GM23338 (cell line): ENCODE data around the gene TENM3. TPM values are rescaled to one million over a fixed set of nuclear protein-coding genes. Genes with fewer than 3 reads are reported as not detected.

Source experiments
- ATAC-seq: fragments of 200-7000 bp; cut with Tn5 transposase; 3 replicates; pipeline ENCODE4 v1.9.1; 2020
- DNase-seq: peaks from one replicate; pipeline ENCODE4 v3.0.0-alpha.2; 2015; ENCODE audit warnings: low spot score
- H2AFZ ChIP-seq: fragments of 200-600 bp; sonication (generic); 2 replicates; pipeline ENCODE4 v1.8.0; 2016; ENCODE audit warnings: antibody characterized with exemption, mild to moderate bottlenecking, moderate library complexity
- H3F3A ChIP-seq: fragments of 200-600 bp; sonication (generic); replicated peaks from 2 replicates; pipeline ENCODE4 v1.8.0; 2017; ENCODE audit warnings: antibody characterized with exemption, mixed run types, low read depth
- H3K27ac ChIP-seq: fragments of 200-600 bp; sonication (generic); 2 replicates; pipeline ENCODE4 v1.6.1; 2016; ENCODE audit warnings: low read depth
- H3K27me3 ChIP-seq: fragments of 200-600 bp; sonication (generic); 2 replicates; pipeline ENCODE4 v1.8.0; 2016; ENCODE audit warnings: mild to moderate bottlenecking, mixed run types, moderate library complexity; ENCODE audit not compliant: insufficient read depth
- H3K36me3 ChIP-seq: fragments of 200-600 bp; sonication (generic); 2 replicates; pipeline ENCODE4 v1.8.0; 2016; ENCODE audit warnings: mild to moderate bottlenecking; ENCODE audit not compliant: insufficient read depth
- H3K4me1 ChIP-seq: fragments of 200-600 bp; sonication (generic); 2 replicates; pipeline ENCODE4 v1.8.0; 2016; ENCODE audit warnings: mild to moderate bottlenecking, moderate library complexity; ENCODE audit not compliant: insufficient read depth
- H3K4me2 ChIP-seq: fragments of 200-600 bp; sonication (generic); 2 replicates; pipeline ENCODE4 v1.7.1; 2017; ENCODE audit warnings: mixed run types
- H3K4me3 ChIP-seq: fragments of 200-600 bp; sonication (generic); 2 replicates; pipeline ENCODE4 v1.6.1; 2016; ENCODE audit warnings: mixed run types
- H3K79me2 ChIP-seq: fragments of 200-600 bp; sonication (generic); replicated peaks from 2 replicates; pipeline ENCODE4 v1.8.0; 2017; ENCODE audit warnings: mild to moderate bottlenecking; ENCODE audit not compliant: insufficient read depth
- H3K9me2 ChIP-seq: fragments of 200-600 bp; sonication (generic); 2 replicates; pipeline ENCODE4 v1.8.0; 2017; ENCODE audit not compliant: insufficient read depth
- H4K20me1 ChIP-seq: fragments of 200-600 bp; sonication (generic); replicated peaks from 2 replicates; pipeline ENCODE4 v1.8.0; 2017; ENCODE audit warnings: mild to moderate bottlenecking; ENCODE audit not compliant: insufficient read depth
- H3K27ac Mint-ChIP-seq: 2 replicates; pipeline ENCODE4 v1.8.0; 2020; ENCODE audit warnings: inconsistent platforms, mild to moderate bottlenecking, moderate library complexity, mixed read lengths
- H3K27me3 Mint-ChIP-seq: 3 replicates; pipeline ENCODE4 v1.8.0; 2022; ENCODE audit warnings: low read depth, mild to moderate bottlenecking, moderate library complexity, mixed read lengths, inconsistent platforms; ENCODE audit not compliant: insufficient read depth, poor library complexity
- H3K36me3 Mint-ChIP-seq: 3 replicates; pipeline ENCODE4 v1.8.0; 2021; ENCODE audit warnings: low read depth, mild to moderate bottlenecking, inconsistent platforms, moderate library complexity, mixed read lengths
- H3K4me1 Mint-ChIP-seq: 3 replicates; pipeline ENCODE4 v1.8.0; 2020; ENCODE audit warnings: mild to moderate bottlenecking, inconsistent platforms, mixed read lengths
- H3K4me3 Mint-ChIP-seq: 3 replicates; pipeline ENCODE4 v1.8.0; 2021; ENCODE audit warnings: moderate library complexity, mild to moderate bottlenecking, inconsistent platforms, mixed read lengths
- H3K9me3 Mint-ChIP-seq: 3 replicates; pipeline ENCODE4 v1.8.0; 2020; ENCODE audit warnings: moderate library complexity, mild to moderate bottlenecking, inconsistent platforms, mixed read lengths
- CREB1 ChIP-seq: fragments of 250-450 bp; sonication (Bioruptor Pico); IDR thresholded peaks from 2 replicates; pipeline ENCODE4 v1.5.0; 2020; ENCODE audit warnings: low read depth, mild to moderate bottlenecking, moderate library complexity
- EZH2phosphoT487 ChIP-seq: fragments of 200-600 bp; sonication (generic); IDR thresholded peaks from one replicate; pipeline ENCODE4 v1.8.1; 2018; ENCODE audit warnings: antibody characterized with exemption; ENCODE audit not compliant: unreplicated experiment
- NANOG ChIP-seq: IDR thresholded peaks from 2 replicates; pipeline ENCODE4 v1.6.1; 2016; ENCODE audit warnings: antibody characterized with exemption, borderline replicate concordance
- POLR2AphosphoS5 ChIP-seq: IDR thresholded peaks from 2 replicates; pipeline ENCODE4 v1.6.1; 2016; ENCODE audit warnings: antibody characterized with exemption, low read depth
- STAT1 ChIP-seq: IDR thresholded peaks from one replicate; pipeline ENCODE4 v1.6.1; 2016; ENCODE audit warnings: antibody characterized with exemption; ENCODE audit not compliant: unreplicated experiment
- ZNF114 ChIP-seq: fragments of 250-450 bp; sonication (Bioruptor Pico); IDR thresholded peaks from 2 replicates; pipeline ENCODE4 v1.5.0; 2020; ENCODE audit warnings: mild to moderate bottlenecking, moderate library complexity
- ZNF331 ChIP-seq: fragments of 250-450 bp; sonication (Bioruptor Pico); IDR thresholded peaks from 2 replicates; pipeline ENCODE4 v1.5.0; 2020; ENCODE audit warnings: low read depth, mild to moderate bottlenecking, moderate library complexity
- polyA plus RNA-seq: library from polyadenylated mRNA; unstranded; fragments of >200 nt; fragmentation: Nextera tagmentation; extraction: Ambion mirVana; gene quantifications from 2 replicates; pipeline ENCODE4 v1.2.1, GENCODE V29; 2016
- total RNA-seq: library from RNA; depleted of rRNA; stranded (reverse); fragments of >200 nt; shearing (Covaris generic); gene quantifications from 2 replicates; pipeline ENCODE4 v1.2.3, GENCODE V29; 2014
- TF ChIP-seq, protein P1 (sequence below), 2 experiments: fragments of 200-600 bp in 1 of 2; sonication (generic) in 1 of 2; conservative IDR thresholded peaks; 2 replicates each; pipeline versions ENCODE4 v1.5.1 to v1.6.1; 2016 to 2017; ENCODE audit warnings: antibody characterized with exemption in 2 of 2, low read depth in 2 of 2, mild to moderate bottlenecking in 2 of 2, moderate library complexity in 1 of 2
- TF ChIP-seq, protein P2 (sequence below): fragments of 250-450 bp; sonication (Bioruptor Pico); IDR thresholded peaks from 2 replicates; pipeline ENCODE4 v1.5.0; 2020; ENCODE audit warnings: mild to moderate bottlenecking, moderate library complexity
- TF ChIP-seq, protein P3 (sequence below): IDR thresholded peaks from 2 replicates; pipeline ENCODE4 v1.6.1; 2016; ENCODE audit warnings: antibody characterized with exemption

The TENM3 gene
- total and polyA plus RNA-seq, 2 experiments from 2014 or later: 22.2 to 128 TPM

DNA sequence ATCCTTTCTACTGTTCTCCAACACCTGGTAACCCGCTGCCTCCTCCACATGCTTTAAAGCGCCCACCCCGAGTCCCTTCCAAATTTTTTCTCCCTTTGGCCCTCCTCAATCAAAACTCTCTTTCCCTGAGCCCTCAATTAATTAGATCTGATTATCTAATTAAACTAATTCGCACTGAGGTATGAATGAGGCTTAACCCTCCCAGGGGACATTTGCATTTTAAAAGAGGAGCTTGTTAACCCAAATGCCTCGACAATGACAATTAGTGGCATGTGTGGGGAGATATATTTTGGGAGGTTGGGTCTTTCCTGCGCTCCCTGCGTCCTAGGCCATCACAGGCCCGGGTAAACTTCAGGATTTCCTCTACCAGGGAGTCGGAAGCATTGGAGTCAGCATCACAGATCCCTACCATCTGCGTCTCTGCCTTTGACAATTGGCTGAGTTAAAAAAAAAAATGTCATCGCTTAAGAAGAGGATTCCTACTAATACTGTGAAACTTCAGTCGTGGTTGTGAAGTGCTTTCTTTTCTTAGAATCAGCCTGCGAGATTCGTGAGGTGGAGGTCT is 50.6 kb downstream of the TENM3 start:
- no peaks in the 10 kb centered on the region for H3K36me3 Mint-ChIP-seq
- Histone ChIP-seq H3K27ac (0 out of 2 replicates have a peak overlapping the region, but pooled peaks have one; percentile 24), H3K36me3 (no peaks in the 10 kb centered on the region), H2AFZ (no peak overlapping the region), H3K79me2 (no peaks in the 10 kb centered on the region), H3K27me3 (no peaks in the 10 kb centered on the region), H3F3A (no peaks in the 10 kb centered on the region; the same call in 1 of the 2 replicates), H3K4me2 (0 out of 2 replicates have a peak overlapping the region, but pooled peaks have one; percentile 20), H3K4me3 (no peak overlapping the region), H4K20me1 (no peaks in the 10 kb centered on the region), H3K4me1 (peaks cover 10% of the 10 kb centered on the region; the same call in 1 of the 2 replicates), H3K9me2 (no peaks in the 10 kb centered on the region)
- DNase-seq (peak; percentile 27), ATAC-seq (peak; percentile 69)
- H3K4me3 Mint-ChIP-seq: no peak overlapping the region
- no peak overlapping the region for H3K27ac Mint-ChIP-seq
- no peak for TF ChIP-seq STAT1
- TF ChIP-seq, protein P1, sequence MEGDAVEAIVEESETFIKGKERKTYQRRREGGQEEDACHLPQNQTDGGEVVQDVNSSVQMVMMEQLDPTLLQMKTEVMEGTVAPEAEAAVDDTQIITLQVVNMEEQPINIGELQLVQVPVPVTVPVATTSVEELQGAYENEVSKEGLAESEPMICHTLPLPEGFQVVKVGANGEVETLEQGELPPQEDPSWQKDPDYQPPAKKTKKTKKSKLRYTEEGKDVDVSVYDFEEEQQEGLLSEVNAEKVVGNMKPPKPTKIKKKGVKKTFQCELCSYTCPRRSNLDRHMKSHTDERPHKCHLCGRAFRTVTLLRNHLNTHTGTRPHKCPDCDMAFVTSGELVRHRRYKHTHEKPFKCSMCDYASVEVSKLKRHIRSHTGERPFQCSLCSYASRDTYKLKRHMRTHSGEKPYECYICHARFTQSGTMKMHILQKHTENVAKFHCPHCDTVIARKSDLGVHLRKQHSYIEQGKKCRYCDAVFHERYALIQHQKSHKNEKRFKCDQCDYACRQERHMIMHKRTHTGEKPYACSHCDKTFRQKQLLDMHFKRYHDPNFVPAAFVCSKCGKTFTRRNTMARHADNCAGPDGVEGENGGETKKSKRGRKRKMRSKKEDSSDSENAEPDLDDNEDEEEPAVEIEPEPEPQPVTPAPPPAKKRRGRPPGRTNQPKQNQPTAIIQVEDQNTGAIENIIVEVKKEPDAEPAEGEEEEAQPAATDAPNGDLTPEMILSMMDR (conservative IDR thresholded peaks at IDR 0.05; ENCODE audit: low read depth in 2 of 2): no peak
- TF ChIP-seq NANOG: no peak
- TF ChIP-seq CREB1: no peak
- TF ChIP-seq POLR2AphosphoS5: no peak
- no peak for TF ChIP-seq ZNF331 (CRISPR knock-in tag)
- no peaks in the 10 kb centered on the region for H3K9me3 Mint-ChIP-seq
- no peaks in the 10 kb centered on the region for H3K27me3 Mint-ChIP-seq
- H3K4me1 Mint-ChIP-seq: peaks cover 24% of the 10 kb centered on the region

DNA sequence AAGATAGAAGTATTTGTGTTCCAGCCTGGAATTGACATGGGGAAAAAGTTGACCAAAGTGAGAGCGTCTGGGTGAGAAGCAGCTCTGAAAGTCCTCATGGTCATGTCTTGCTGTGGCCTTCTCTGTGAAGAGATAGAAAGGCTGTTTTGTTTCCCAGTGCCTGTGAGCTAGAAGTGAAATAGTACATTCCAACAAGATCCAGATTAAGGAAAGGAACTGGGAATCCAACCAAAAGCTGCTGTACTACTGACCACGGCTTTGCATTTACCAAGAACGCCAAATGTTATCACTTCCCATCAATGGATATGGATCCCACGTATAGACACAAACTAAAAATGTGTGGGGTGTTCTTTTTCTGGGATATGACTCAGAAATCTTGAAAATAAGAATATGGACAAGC is 51.2 kb downstream of the TENM3 start:
- H3K27ac Mint-ChIP-seq: no peak overlapping the region
- no peaks in the 10 kb centered on the region for H3K9me2 ChIP-seq
- TF ChIP-seq EZH2phosphoT487: no peak
- no peak for TF ChIP-seq POLR2AphosphoS5
- TF ChIP-seq, protein P2, sequence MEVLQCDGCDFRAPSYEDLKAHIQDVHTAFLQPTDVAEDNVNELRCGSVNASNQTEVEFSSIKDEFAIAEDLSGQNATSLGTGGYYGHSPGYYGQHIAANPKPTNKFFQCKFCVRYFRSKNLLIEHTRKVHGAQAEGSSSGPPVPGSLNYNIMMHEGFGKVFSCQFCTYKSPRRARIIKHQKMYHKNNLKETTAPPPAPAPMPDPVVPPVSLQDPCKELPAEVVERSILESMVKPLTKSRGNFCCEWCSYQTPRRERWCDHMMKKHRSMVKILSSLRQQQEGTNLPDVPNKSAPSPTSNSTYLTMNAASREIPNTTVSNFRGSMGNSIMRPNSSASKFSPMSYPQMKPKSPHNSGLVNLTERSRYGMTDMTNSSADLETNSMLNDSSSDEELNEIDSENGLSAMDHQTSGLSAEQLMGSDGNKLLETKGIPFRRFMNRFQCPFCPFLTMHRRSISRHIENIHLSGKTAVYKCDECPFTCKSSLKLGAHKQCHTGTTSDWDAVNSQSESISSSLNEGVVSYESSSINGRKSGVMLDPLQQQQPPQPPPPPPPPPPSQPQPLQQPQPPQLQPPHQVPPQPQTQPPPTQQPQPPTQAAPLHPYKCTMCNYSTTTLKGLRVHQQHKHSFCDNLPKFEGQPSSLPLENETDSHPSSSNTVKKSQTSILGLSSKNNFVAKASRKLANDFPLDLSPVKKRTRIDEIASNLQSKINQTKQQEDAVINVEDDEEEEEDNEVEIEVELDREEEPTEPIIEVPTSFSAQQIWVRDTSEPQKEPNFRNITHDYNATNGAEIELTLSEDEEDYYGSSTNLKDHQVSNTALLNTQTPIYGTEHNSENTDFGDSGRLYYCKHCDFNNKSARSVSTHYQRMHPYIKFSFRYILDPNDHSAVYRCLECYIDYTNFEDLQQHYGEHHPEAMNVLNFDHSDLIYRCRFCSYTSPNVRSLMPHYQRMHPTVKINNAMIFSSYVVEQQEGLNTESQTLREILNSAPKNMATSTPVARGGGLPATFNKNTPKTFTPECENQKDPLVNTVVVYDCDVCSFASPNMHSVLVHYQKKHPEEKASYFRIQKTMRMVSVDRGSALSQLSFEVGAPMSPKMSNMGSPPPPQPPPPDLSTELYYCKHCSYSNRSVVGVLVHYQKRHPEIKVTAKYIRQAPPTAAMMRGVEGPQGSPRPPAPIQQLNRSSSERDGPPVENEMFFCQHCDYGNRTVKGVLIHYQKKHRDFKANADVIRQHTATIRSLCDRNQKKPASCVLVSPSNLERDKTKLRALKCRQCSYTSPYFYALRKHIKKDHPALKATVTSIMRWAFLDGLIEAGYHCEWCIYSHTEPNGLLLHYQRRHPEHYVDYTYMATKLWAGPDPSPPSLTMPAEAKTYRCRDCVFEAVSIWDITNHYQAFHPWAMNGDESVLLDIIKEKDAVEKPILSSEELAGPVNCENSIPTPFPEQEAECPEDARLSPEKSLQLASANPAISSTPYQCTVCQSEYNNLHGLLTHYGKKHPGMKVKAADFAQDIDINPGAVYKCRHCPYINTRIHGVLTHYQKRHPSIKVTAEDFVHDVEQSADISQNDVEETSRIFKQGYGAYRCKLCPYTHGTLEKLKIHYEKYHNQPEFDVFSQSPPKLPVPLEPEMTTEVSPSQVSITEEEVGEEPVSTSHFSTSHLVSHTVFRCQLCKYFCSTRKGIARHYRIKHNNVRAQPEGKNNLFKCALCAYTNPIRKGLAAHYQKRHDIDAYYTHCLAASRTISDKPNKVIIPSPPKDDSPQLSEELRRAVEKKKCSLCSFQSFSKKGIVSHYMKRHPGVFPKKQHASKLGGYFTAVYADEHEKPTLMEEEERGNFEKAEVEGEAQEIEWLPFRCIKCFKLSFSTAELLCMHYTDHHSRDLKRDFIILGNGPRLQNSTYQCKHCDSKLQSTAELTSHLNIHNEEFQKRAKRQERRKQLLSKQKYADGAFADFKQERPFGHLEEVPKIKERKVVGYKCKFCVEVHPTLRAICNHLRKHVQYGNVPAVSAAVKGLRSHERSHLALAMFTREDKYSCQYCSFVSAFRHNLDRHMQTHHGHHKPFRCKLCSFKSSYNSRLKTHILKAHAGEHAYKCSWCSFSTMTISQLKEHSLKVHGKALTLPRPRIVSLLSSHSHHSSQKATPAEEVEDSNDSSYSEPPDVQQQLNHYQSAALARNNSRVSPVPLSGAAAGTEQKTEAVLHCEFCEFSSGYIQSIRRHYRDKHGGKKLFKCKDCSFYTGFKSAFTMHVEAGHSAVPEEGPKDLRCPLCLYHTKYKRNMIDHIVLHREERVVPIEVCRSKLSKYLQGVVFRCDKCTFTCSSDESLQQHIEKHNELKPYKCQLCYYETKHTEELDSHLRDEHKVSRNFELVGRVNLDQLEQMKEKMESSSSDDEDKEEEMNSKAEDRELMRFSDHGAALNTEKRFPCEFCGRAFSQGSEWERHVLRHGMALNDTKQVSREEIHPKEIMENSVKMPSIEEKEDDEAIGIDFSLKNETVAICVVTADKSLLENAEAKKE (CRISPR knock-in tag): no peak
- no peak for TF ChIP-seq CREB1
- no peak for TF ChIP-seq ZNF331 (CRISPR knock-in tag)
- no peak for TF ChIP-seq ZNF114 (CRISPR knock-in tag)
- TF ChIP-seq, protein P3, sequence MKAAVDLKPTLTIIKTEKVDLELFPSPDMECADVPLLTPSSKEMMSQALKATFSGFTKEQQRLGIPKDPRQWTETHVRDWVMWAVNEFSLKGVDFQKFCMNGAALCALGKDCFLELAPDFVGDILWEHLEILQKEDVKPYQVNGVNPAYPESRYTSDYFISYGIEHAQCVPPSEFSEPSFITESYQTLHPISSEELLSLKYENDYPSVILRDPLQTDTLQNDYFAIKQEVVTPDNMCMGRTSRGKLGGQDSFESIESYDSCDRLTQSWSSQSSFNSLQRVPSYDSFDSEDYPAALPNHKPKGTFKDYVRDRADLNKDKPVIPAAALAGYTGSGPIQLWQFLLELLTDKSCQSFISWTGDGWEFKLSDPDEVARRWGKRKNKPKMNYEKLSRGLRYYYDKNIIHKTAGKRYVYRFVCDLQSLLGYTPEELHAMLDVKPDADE: no peak

More for the DNA sequence above, 51.2 kb downstream of the TENM3 start:
- Histone ChIP-seq H4K20me1 (no peaks in the 10 kb centered on the region), H3K27me3 (no peaks in the 10 kb centered on the region), H3K4me3 (no peak overlapping the region), H3K36me3 (no peaks in the 10 kb centered on the region), H3K79me2 (no peaks in the 10 kb centered on the region), H2AFZ (no peak overlapping the region), H3K4me2 (0 out of 2 replicates have a peak overlapping the region, but pooled peaks have one; percentile 20), H3F3A (no peaks in the 10 kb centered on the region; the same call in 1 of the 2 replicates), H3K4me1 (peaks cover 10% of the 10 kb centered on the region; the same call in 1 of the 2 replicates), H3K27ac (0 out of 2 replicates have a peak overlapping the region, but pooled peaks have one; percentile 24)
- no peak overlapping the region for H3K4me3 Mint-ChIP-seq
- no peaks in the 10 kb centered on the region for H3K9me3 Mint-ChIP-seq
- H3K27me3 Mint-ChIP-seq: no peaks in the 10 kb centered on the region
- no peaks in the 10 kb centered on the region for H3K36me3 Mint-ChIP-seq
- H3K4me1 Mint-ChIP-seq: peaks cover 24% of the 10 kb centered on the region
- no peak for ATAC-seq
- DNase-seq: no peak
